Measurements from ENCODE around the gene AMPD3. TPM values are rescaled to one million over a fixed set of nuclear protein-coding genes. Genes with fewer than 3 reads are reported as not detected.

The AMPD3 gene
- total RNA-seq, 4 donors from 2014 or later: 1.2 to 6.4 (median 6.1) TPM; not detected in 1

DNA sequence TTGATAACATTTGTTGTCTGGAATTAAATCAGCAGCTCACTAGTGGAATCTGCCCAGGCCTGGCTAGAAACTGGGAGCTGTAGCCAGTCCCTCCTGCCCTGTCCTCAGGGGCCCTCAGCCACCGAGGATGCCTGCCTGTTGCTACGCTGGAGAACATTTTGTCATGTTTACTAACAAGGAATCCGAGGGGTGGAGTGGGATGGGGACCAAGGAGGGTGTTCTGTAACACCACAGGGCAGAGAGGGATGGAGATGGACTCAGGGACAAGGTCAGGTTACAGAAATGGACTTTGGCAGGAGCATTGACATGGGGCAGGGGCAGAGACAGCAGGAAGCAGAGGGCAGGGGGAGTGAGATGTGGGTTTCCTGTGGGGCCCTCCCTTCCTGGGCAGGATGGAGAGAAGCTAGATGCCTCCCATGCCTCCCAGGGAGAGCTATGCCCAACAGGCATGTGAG, 45.8 kb upstream of the AMPD3 start:
- intact Hi-C loops (cut with DNase I; ENCODE audit: low total_unique reads): loop anchor here (10.0 kb wide), 1 partner anchor 326 kb away; no protein-coding TSS in a partner anchor
- no peaks in the 10 kb centered on the region for H3K36me3 ChIP-seq
- TF ChIP-seq POLR2A (IDR thresholded peaks at IDR 0.05): no peak
- TF ChIP-seq, protein P1, sequence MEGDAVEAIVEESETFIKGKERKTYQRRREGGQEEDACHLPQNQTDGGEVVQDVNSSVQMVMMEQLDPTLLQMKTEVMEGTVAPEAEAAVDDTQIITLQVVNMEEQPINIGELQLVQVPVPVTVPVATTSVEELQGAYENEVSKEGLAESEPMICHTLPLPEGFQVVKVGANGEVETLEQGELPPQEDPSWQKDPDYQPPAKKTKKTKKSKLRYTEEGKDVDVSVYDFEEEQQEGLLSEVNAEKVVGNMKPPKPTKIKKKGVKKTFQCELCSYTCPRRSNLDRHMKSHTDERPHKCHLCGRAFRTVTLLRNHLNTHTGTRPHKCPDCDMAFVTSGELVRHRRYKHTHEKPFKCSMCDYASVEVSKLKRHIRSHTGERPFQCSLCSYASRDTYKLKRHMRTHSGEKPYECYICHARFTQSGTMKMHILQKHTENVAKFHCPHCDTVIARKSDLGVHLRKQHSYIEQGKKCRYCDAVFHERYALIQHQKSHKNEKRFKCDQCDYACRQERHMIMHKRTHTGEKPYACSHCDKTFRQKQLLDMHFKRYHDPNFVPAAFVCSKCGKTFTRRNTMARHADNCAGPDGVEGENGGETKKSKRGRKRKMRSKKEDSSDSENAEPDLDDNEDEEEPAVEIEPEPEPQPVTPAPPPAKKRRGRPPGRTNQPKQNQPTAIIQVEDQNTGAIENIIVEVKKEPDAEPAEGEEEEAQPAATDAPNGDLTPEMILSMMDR (IDR thresholded peaks at IDR 0.05): no peak
- no peaks in the 10 kb centered on the region for H3K27me3 ChIP-seq
- no peaks in the 10 kb centered on the region for H3K4me1 ChIP-seq
- no peak for DNase-seq
- H3K4me3 ChIP-seq: no peak overlapping the region
- H3K27ac ChIP-seq: no peak overlapping the region
- H3K9me3 ChIP-seq: no peaks in the 10 kb centered on the region

DNA sequence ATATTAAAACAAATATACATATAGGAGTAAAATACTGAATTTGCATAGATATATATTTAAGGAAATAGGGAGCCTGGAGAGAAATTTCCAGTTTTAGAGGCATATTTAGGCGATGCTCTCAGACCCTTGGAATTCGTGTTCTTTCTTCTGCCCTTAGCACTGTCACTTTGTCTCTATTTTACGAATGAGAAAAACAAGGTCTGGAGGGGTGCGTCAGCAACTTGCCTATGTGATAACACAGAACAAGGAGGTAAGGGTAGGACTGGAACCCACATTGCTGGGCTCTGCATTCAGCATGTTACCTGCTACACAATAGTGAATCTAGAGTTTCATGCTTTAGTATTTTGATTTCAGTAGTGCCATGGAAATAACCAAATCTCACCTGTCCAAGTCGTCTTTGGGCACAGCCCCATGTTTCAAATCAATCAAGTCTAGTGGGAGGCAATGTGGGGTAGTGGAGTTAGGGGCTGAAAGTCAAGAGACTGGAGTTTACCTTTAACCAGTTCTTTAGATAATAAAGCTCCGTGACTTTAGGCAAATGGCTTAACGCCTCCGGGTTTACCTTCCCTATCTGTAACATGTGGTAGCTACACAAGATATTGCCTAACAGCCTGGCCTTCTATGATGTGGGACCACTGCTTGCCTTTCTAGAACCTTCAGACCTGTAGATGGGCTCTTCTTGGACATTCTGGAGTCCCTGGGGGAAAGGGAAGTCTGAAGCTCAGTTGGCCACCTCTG, 44.8 kb upstream of the AMPD3 start:
- no peak overlapping the region for H3K27ac ChIP-seq
- H3K36me3 ChIP-seq: no peaks in the 10 kb centered on the region
- no peaks in the 10 kb centered on the region for H3K9me3 ChIP-seq
- H3K4me3 ChIP-seq: no peak overlapping the region
- no peaks in the 10 kb centered on the region for H3K4me1 ChIP-seq
- intact Hi-C loops (cut with DNase I; ENCODE audit: low total_unique reads): no loop called here
- TF ChIP-seq, protein P1 (IDR thresholded peaks at IDR 0.05): no peak
- TF ChIP-seq POLR2A (IDR thresholded peaks at IDR 0.05): no peak
- DNase-seq: no peak
- H3K27me3 ChIP-seq: no peaks in the 10 kb centered on the region

DNA sequence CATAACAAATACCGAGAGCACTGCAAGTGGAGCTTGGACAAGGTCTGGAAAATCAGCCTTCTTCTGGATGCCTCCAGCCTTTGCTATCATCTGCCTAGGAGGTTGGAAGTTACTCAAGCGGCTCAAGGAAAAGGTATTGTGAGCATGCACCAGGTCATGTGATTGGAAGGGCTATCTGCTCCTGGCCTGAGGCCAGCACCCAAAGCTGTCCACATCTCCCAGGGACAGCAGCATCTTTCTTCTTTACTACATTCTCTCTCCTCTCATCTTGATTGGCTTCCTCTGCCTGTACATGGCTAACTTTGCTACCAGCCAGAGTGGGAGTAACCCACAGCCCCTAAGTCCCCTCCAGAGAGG, 44.2 kb upstream of the AMPD3 start:
- Histone ChIP-seq H3K27ac (no peak overlapping the region), H3K4me3 (no peak overlapping the region), H3K36me3 (no peaks in the 10 kb centered on the region), H3K4me1 (no peaks in the 10 kb centered on the region), H3K9me3 (no peaks in the 10 kb centered on the region), H3K27me3 (no peaks in the 10 kb centered on the region)
- intact Hi-C loops (cut with DNase I; ENCODE audit: low total_unique reads): no loop called here
- TF ChIP-seq, protein P1 (IDR thresholded peaks at IDR 0.05): no peak
- DNase-seq: no peak

DNA sequence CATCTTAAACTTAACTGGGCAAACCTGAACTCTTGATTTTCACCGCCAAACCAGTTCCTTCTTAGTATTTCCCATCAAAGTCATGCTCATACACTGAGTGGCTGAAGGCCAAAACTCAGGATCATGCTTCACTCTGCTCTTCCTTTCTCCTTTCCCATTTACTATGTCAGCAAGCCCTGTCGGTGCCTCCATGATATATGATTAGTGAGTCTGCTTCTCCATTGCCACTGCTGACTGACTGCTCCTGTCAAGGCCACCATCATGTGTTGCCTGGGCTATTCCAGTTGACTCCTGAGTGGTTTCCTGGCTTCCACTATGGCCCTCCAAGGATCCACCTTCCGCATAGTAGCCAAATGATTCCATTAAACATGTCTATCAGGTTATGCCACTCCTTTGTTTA, 42.8 kb upstream of the AMPD3 start:
- H3K9me3 ChIP-seq: no peaks in the 10 kb centered on the region
- H3K27ac ChIP-seq: no peak overlapping the region
- TF ChIP-seq, protein P1 (IDR thresholded peaks at IDR 0.05): no peak
- TF ChIP-seq POLR2A (IDR thresholded peaks at IDR 0.05): no peak
- H3K27me3 ChIP-seq: no peaks in the 10 kb centered on the region
- no peak for DNase-seq
- H3K4me3 ChIP-seq: no peak overlapping the region
- intact Hi-C loops (cut with DNase I; ENCODE audit: low total_unique reads): no loop called here
- H3K36me3 ChIP-seq: no peaks in the 10 kb centered on the region
- H3K4me1 ChIP-seq: no peaks in the 10 kb centered on the region

DNA sequence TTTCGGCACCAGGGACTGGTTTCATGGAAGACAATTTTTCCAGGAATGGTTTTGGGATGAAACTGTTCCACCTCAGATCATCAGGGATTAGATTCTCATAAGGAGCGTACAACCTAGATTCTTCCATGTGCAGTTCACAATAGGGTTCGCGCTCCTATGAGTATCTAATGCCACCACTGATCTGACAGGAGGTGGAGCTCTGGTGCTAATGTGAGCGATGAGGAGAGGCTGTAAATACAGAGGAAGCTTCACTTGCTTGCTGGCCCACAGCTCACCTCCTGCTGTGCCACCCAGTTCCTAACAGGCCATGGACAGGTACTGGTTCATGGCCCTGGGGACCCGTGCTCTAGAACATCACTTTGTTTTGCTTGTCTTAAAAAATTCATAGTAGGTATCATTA, 41.8 kb upstream of the AMPD3 start:
- intact Hi-C loops (cut with DNase I; ENCODE audit: low total_unique reads): no loop called here
- H3K4me1 ChIP-seq: no peaks in the 10 kb centered on the region

More for the DNA sequence above, 41.8 kb upstream of the AMPD3 start:
- TF ChIP-seq, protein P1 (IDR thresholded peaks at IDR 0.05): no peak
- no peak for TF ChIP-seq POLR2A (IDR thresholded peaks at IDR 0.05)
- H3K9me3 ChIP-seq: no peaks in the 10 kb centered on the region
- H3K36me3 ChIP-seq: no peaks in the 10 kb centered on the region
- no peak overlapping the region for H3K27ac ChIP-seq
- no peak overlapping the region for H3K4me3 ChIP-seq
- DNase-seq: no peak
- no peaks in the 10 kb centered on the region for H3K27me3 ChIP-seq

Measured in uterus (tissue), 4 donors.